ENCODE data around the gene MFN1.

MFN1 gene

DNA sequence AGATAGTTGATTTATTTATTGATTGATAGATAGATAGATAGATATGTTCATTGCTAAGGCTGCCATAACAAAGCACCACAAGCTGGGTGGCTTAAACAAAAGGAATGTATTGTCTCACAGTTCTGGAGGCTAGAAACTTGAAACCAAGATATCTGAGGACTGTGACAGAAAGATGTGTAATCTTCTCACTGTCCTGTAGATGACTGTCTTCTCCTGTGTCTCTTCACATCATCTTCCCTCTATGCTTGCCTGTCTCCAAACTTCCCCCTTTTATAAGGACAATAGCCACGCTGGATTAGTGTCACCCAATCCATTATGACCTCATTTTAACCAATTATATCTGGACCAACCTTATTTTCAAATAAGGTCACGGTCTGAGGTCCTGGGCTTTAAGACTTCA lies 62.8 kb downstream of the MFN1 start:
- H3K4me3 ChIP-seq (ENCODE audit: low read length) = no peak overlapping the region
- peak; percentile 50 for DNase-seq (ENCODE audit: low read depth)
- no peaks in the 10 kb centered on the region for H3K27me3 ChIP-seq (replicated peaks; ENCODE audit: control insufficient read depth, insufficient read depth, low read length)
- no peaks in the 10 kb centered on the region for H3K9me3 ChIP-seq (ENCODE audit: control insufficient read depth, low read length)
- H3K36me3 ChIP-seq (ENCODE audit: control insufficient read depth, insufficient read depth, low read length, severe bottlenecking) = peaks cover 44% of the 10 kb centered on the region
- no peak overlapping the region for H3K9ac ChIP-seq (ENCODE audit: low read length)
- peaks cover 7% of the 10 kb centered on the region for H3K4me1 ChIP-seq (ENCODE audit: control insufficient read depth, insufficient read depth, low read length)

DNA sequence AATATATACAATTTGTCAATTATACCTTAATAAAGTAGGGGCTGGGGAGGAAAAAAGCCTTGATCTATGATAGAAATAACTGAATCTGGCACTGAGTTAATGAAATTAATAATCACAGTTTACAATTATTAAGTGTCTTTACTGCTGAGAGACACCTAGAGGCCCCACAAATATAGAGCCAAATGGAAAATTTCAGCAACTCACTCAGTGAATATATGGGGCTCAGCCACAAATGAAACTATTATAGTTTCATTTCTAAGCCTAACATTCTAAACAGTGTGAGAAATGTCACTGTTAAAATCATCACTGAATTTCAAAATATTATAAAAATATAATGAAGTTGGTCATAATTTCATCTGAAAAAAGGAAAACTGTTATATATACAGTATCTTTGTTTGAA lies 63.5 kb downstream of the MFN1 start:
- no peak for DNase-seq (ENCODE audit: low read depth)
- Histone ChIP-seq H3K4me3 (ENCODE audit: low read length) (no peak overlapping the region), H3K27me3 (replicated peaks; ENCODE audit: control insufficient read depth, insufficient read depth, low read length) (no peaks in the 10 kb centered on the region), H3K36me3 (ENCODE audit: control insufficient read depth, insufficient read depth, low read length, severe bottlenecking) (peaks cover 38% of the 10 kb centered on the region), H3K9me3 (ENCODE audit: control insufficient read depth, low read length) (no peaks in the 10 kb centered on the region), H3K9ac (ENCODE audit: low read length) (no peak overlapping the region), H3K4me1 (ENCODE audit: control insufficient read depth, insufficient read depth, low read length) (peaks cover 14% of the 10 kb centered on the region)

DNA sequence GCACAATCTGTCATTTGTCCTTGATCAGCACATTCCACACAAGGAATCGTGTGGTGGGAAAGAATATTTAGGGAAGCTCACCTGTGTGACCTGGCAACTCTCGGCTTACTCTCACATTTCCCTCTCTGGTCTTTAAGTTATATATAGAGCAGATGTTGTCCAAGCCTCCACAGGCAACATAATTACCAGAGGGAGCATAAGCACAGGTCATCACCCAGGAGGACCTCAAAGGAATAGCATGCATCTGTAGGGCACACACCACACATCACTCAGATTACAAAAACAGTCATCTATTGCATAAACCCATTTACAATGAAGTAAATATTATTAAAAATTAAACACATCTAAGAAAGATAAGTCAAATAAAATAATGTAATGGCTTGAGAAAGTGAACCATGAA lies 67.3 kb downstream of the MFN1 start:
- H3K4me3 ChIP-seq (ENCODE audit: low read length) = no peak overlapping the region
- no peak for DNase-seq (ENCODE audit: low read depth)
- peaks cover 56% of the 10 kb centered on the region for H3K36me3 ChIP-seq (ENCODE audit: control insufficient read depth, insufficient read depth, low read length, severe bottlenecking)
- peaks cover 31% of the 10 kb centered on the region for H3K4me1 ChIP-seq (ENCODE audit: control insufficient read depth, insufficient read depth, low read length)
- no peaks in the 10 kb centered on the region for H3K27me3 ChIP-seq (replicated peaks; ENCODE audit: control insufficient read depth, insufficient read depth, low read length)
- no peaks in the 10 kb centered on the region for H3K9me3 ChIP-seq (ENCODE audit: control insufficient read depth, low read length)
- H3K9ac ChIP-seq (ENCODE audit: low read length) = no peak overlapping the region

DNA sequence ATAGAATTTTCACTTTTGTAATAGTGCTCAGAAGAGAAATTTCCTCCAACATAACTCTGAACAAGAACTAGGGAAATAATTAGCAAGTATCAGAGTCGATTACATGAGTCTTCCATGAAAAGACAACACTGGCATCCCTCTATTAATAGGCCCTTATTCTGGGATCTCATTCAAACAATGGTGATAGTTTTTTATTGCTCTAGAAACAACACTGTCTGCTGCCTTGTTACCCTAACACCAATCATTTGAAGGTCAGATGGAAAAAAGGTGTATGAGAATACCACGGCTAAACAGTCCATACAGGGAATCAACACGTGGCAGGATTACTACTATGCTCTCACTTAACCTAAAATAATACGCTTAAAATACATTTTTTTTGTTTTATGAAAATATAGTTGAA lies 67.9 kb downstream of the MFN1 start:
- Histone ChIP-seq H3K9ac (ENCODE audit: low read length) (no peak overlapping the region), H3K27me3 (replicated peaks; ENCODE audit: control insufficient read depth, insufficient read depth, low read length) (no peaks in the 10 kb centered on the region), H3K4me1 (ENCODE audit: control insufficient read depth, insufficient read depth, low read length) (peaks cover 31% of the 10 kb centered on the region), H3K9me3 (ENCODE audit: control insufficient read depth, low read length) (no peaks in the 10 kb centered on the region), H3K4me3 (ENCODE audit: low read length) (no peak overlapping the region), H3K36me3 (ENCODE audit: control insufficient read depth, insufficient read depth, low read length, severe bottlenecking) (peaks cover 53% of the 10 kb centered on the region)
- DNase-seq (ENCODE audit: low read depth) = no peak

DNA sequence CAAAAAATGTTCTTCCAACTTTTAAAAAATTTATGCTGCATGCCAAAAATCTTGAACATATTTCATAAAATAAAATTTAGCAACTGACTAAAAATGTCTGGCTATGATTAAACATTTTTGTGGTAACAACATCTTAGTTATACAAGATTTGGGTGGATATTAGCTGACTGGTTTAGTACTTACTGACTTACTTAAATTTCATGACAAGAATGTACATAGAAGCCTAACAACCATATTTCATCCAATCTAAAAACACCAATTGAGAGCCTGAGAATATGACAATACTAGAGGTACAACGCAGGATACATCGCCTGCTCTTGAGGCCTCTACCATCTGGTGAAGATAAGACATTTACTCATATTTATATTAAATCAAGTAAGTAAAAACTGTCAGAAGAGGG lies 69.2 kb downstream of the MFN1 start:
- H3K4me1 ChIP-seq (ENCODE audit: control insufficient read depth, insufficient read depth, low read length) = peaks cover 38% of the 10 kb centered on the region
- H3K27me3 ChIP-seq (replicated peaks; ENCODE audit: control insufficient read depth, insufficient read depth, low read length) = no peaks in the 10 kb centered on the region
- no peak overlapping the region for H3K4me3 ChIP-seq (ENCODE audit: low read length)
- H3K9ac ChIP-seq (ENCODE audit: low read length) = peak overlapping the region; percentile 65
- peaks cover 52% of the 10 kb centered on the region for H3K36me3 ChIP-seq (ENCODE audit: control insufficient read depth, insufficient read depth, low read length, severe bottlenecking)
- DNase-seq (ENCODE audit: low read depth) = peak; percentile 74
- H3K9me3 ChIP-seq (ENCODE audit: control insufficient read depth, low read length) = no peaks in the 10 kb centered on the region

DNA sequence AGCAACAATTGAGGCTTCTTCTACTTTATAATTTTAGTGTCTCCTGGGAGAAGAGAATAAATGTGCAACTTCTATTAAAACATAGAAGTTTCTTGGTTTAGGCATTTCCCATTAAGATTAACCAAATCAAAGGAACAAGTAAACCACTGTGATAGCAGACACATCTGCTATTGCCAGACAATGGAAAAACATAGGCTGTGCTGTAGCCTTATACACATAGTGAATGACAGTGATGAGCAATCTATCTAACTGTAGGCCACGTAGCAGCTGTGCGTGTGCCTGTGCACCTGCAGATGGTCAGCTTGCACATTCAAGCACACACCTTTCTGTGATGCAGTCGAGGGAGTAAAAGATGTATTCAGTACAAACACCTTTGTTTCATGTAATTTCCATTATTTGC lies 71.1 kb downstream of the MFN1 start:
- Histone ChIP-seq H3K4me3 (ENCODE audit: low read length) (no peak overlapping the region), H3K9me3 (ENCODE audit: control insufficient read depth, low read length) (no peaks in the 10 kb centered on the region), H3K4me1 (ENCODE audit: control insufficient read depth, insufficient read depth, low read length) (peaks cover 41% of the 10 kb centered on the region), H3K9ac (ENCODE audit: low read length) (no peak overlapping the region), H3K27me3 (replicated peaks; ENCODE audit: control insufficient read depth, insufficient read depth, low read length) (no peaks in the 10 kb centered on the region), H3K36me3 (ENCODE audit: control insufficient read depth, insufficient read depth, low read length, severe bottlenecking) (peaks cover 39% of the 10 kb centered on the region)
- DNase-seq (ENCODE audit: low read depth) = no peak

DNA sequence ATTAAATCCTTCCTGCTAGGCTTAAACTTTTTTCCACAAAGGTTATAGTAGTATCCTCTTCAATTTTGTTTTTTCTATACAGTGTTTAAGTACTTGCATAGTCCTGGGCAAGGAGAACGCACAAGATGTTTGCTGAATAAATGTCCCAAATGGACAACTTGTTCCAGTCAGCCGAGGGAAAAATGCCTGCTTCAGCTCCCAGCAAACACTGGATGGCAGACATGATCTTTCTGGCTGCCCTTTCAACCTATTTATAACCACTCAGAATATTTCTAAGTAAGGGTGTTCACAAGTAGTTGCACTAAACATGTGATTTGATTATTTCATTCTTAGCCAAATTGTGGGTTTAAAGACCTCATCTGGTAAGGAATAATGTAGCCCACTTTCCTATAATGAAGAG lies 74.0 kb downstream of the MFN1 start:
- H3K9me3 ChIP-seq (ENCODE audit: control insufficient read depth, low read length) = no peaks in the 10 kb centered on the region
- peak; percentile 45 for DNase-seq (ENCODE audit: low read depth)
- H3K9ac ChIP-seq (ENCODE audit: low read length) = peak overlapping the region; percentile 10
- no peak overlapping the region for H3K4me3 ChIP-seq (ENCODE audit: low read length)
- H3K27me3 ChIP-seq (replicated peaks; ENCODE audit: control insufficient read depth, insufficient read depth, low read length) = no peaks in the 10 kb centered on the region
- H3K4me1 ChIP-seq (ENCODE audit: control insufficient read depth, insufficient read depth, low read length) = peaks cover 23% of the 10 kb centered on the region
- H3K36me3 ChIP-seq (ENCODE audit: control insufficient read depth, insufficient read depth, low read length, severe bottlenecking) = peaks cover 47% of the 10 kb centered on the region

DNA sequence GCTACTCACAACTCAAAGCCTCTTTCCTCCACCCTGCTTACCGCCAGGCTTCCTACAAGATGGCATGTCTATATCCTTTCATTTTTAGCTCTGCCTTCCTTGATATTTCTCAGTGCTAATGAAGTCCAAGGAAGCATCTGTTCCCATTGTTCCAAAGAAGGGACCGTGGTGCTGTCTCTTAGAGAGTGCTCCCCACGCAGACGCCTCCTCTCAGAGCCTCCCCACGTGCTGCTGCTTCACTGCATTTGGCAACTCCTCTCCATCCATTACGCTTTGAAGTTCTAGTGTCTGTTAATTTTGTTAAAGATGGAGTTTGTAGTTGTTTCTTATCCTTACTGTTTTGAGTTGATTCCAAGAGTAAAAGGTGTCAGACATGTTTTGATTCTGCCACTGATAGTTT lies 77.6 kb downstream of the MFN1 start:
- H3K27me3 ChIP-seq (replicated peaks; ENCODE audit: control insufficient read depth, insufficient read depth, low read length) = no peaks in the 10 kb centered on the region
- peaks cover 24% of the 10 kb centered on the region for H3K36me3 ChIP-seq (ENCODE audit: control insufficient read depth, insufficient read depth, low read length, severe bottlenecking)
- no peak overlapping the region for H3K4me3 ChIP-seq (ENCODE audit: low read length)
- H3K4me1 ChIP-seq (ENCODE audit: control insufficient read depth, insufficient read depth, low read length) = peaks cover 21% of the 10 kb centered on the region
- no peaks in the 10 kb centered on the region for H3K9me3 ChIP-seq (ENCODE audit: control insufficient read depth, low read length)
- no peak for DNase-seq (ENCODE audit: low read depth)
- H3K9ac ChIP-seq (ENCODE audit: low read length) = no peak overlapping the region

DNA sequence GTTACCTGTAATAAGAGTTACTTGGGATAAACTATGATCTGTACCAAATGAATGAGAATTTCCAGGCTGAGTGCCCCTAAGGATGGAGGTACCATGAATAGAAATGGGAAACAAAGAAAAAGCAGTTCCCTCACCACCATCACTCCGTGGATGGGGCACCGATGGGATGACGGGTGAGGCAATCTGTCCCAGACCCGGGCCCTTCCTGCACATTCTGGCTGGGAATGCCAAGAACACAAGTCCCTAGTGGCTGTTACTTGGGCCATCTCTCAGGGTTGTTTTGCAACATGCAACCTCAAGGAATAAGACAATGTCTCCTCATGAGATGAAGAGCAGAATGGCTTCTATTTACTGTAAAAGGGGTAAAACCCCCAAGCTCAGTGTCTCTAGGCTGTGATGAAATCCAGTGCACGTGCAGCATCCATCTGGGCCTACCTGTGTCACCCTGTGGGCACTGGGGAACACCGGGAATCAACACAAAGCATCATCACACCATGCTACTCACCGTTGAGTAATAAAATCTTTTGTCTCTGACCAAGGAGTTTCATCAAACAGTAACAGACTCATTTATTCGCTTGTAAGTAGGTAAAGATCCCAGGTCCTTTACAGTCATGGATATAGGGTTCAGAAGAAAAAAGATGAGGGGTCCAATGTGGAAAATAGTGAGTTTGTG lies 81.5 kb downstream of the MFN1 start:
- no peaks in the 10 kb centered on the region for H3K9me3 ChIP-seq (ENCODE audit: control insufficient read depth, low read length)
- H3K4me3 ChIP-seq (ENCODE audit: low read length) = no peak overlapping the region
- H3K36me3 ChIP-seq (ENCODE audit: control insufficient read depth, insufficient read depth, low read length, severe bottlenecking) = peaks cover 14% of the 10 kb centered on the region
- H3K9ac ChIP-seq (ENCODE audit: low read length) = no peak overlapping the region
- peaks cover 29% of the 10 kb centered on the region for H3K4me1 ChIP-seq (ENCODE audit: control insufficient read depth, insufficient read depth, low read length)
- H3K27me3 ChIP-seq (replicated peaks; ENCODE audit: control insufficient read depth, insufficient read depth, low read length) = no peaks in the 10 kb centered on the region
- DNase-seq (ENCODE audit: low read depth) = no peak

DNA sequence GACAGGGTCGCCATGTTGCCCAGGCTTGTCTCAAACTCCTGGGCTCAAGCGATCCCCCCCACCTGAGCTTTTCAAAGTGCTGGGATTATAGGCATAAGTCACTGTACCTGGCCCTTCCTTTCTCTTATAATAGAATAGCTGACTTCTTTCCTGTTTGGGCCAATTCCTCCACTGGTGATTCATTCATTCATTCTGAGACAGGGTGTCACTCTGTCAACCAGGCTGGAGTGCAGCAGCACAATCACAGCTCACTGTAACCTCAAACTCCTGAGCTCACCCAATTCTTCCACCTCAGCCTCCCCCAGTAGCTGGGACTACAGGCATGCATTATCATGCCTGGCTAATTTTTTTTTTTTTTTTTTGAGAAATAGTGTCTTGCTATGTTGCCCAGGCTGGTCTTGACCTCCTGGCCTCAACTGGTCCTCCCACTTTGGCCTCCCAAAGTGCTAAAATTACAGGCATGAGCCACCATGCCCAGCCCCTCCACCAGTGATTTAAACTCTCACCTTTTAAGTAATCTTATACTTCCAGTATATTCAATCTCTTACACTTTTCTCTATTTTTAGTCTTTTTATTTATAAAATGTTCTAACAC lies 82.9 kb downstream of the MFN1 start:
- Histone ChIP-seq H3K9me3 (ENCODE audit: control insufficient read depth, low read length) (no peaks in the 10 kb centered on the region), H3K9ac (ENCODE audit: low read length) (no peak overlapping the region), H3K4me1 (ENCODE audit: control insufficient read depth, insufficient read depth, low read length) (peaks cover 29% of the 10 kb centered on the region), H3K27me3 (replicated peaks; ENCODE audit: control insufficient read depth, insufficient read depth, low read length) (no peaks in the 10 kb centered on the region), H3K36me3 (ENCODE audit: control insufficient read depth, insufficient read depth, low read length, severe bottlenecking) (peaks cover under 1% of the 10 kb centered on the region), H3K4me3 (ENCODE audit: low read length) (no peak overlapping the region)
- DNase-seq (ENCODE audit: low read depth) = no peak

DNA sequence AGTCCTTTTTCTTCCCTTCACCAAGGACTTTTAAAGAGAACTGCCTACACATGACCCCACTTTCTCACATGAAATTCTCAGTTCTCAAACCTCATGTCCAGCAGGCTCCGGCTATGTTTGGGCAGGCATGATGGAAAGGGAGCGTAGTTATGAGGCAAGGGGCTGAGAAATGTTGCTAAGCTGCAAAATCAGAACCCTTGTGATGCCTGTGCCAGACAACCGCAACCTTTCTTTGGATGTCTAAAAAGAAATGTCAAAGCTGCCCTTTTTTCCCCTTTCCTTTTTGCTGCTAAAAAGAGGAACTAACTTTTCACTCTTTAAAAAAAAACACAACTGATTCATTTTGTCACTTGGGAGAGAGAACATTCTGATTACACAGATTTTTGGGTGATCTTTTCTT lies 84.5 kb downstream of the MFN1 start:
- DNase-seq (ENCODE audit: low read depth) = peak; percentile 15
- H3K27me3 ChIP-seq (replicated peaks; ENCODE audit: control insufficient read depth, insufficient read depth, low read length) = no peaks in the 10 kb centered on the region
- no peaks in the 10 kb centered on the region for H3K9me3 ChIP-seq (ENCODE audit: control insufficient read depth, low read length)
- H3K36me3 ChIP-seq (ENCODE audit: control insufficient read depth, insufficient read depth, low read length, severe bottlenecking) = no peaks in the 10 kb centered on the region
- peak overlapping the region; percentile 46 for H3K4me3 ChIP-seq (ENCODE audit: low read length)
- peaks cover 29% of the 10 kb centered on the region for H3K4me1 ChIP-seq (ENCODE audit: control insufficient read depth, insufficient read depth, low read length)
- H3K9ac ChIP-seq (ENCODE audit: low read length) = peak overlapping the region; percentile 22

DNA sequence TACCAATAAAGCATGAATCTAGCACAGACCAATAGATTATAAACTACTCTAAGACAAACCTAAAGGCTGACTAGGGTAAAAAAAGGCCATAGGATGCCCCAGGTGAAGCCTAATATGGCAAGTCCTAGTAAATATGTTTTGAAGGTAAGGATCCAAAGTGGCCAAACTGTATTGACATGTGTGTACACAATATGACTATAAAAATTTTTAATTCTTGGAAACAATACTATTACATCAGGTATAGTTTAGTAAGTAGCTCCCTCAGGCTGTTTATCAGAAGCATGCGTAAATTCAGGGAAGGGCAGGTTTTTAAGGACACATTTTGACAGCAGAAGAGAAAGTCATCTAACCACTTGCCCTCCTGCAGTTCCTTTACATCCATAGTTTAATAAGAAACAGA lies 84.9 kb downstream of the MFN1 start:
- DNase-seq (ENCODE audit: low read depth) = no peak
- H3K4me3 ChIP-seq (ENCODE audit: low read length) = peak overlapping the region; percentile 46
- H3K36me3 ChIP-seq (ENCODE audit: control insufficient read depth, insufficient read depth, low read length, severe bottlenecking) = no peaks in the 10 kb centered on the region
- H3K9me3 ChIP-seq (ENCODE audit: control insufficient read depth, low read length) = no peaks in the 10 kb centered on the region
- no peaks in the 10 kb centered on the region for H3K27me3 ChIP-seq (replicated peaks; ENCODE audit: control insufficient read depth, insufficient read depth, low read length)
- peak overlapping the region; percentile 22 for H3K9ac ChIP-seq (ENCODE audit: low read length)
- peaks cover 29% of the 10 kb centered on the region for H3K4me1 ChIP-seq (ENCODE audit: control insufficient read depth, insufficient read depth, low read length)

Data from adipocyte (in vitro differentiated cells).